ENCODE measurements around the gene AFAP1L1.

AFAP1L1 gene

GRCh38 chr5:149242339-149242738, 29.3 kb upstream of the AFAP1L1 start:
- DNase-seq (ENCODE audit: low spot score): no peak
- no peak for TF ChIP-seq CTCF (conservative IDR thresholded peaks at IDR 0.05; ENCODE audit: low read depth)
- POLR2A ChIA-PET (ENCODE audit: low non-redundant PET): no interaction called here
- CTCF ChIA-PET: interaction anchor here (1.1 kb wide), 1 partner anchor 23 kb away, joined by 3 read pairs; no protein-coding TSS in a partner anchor
- H3K27ac ChIP-seq: no peak overlapping the region

GRCh38 chr5:149246906-149247305, 24.8 kb upstream of the AFAP1L1 start:
- H3K27ac ChIP-seq: no peak overlapping the region
- TF ChIP-seq CTCF (conservative IDR thresholded peaks at IDR 0.05; ENCODE audit: low read depth): no peak
- DNase-seq (ENCODE audit: low spot score): no peak
- ChIA-PET POLR2A (ENCODE audit: low non-redundant PET) (no interaction called here), CTCF (interaction anchor here (0.9 kb wide), 1 partner anchor 516 kb away, joined by 4 read pairs; no protein-coding TSS in a partner anchor)

GRCh38 chr5:149247726-149248125, 23.9 kb upstream of the AFAP1L1 start:
- no peak for DNase-seq (ENCODE audit: low spot score)
- ChIA-PET CTCF (interaction anchor here (1.1 kb wide), 2 partner anchors 16 to 17 kb away, joined by 3 to 5 read pairs; no protein-coding TSS in a partner anchor), POLR2A (ENCODE audit: low non-redundant PET) (no interaction called here)
- no peak overlapping the region for H3K27ac ChIP-seq
- no peak for TF ChIP-seq CTCF (conservative IDR thresholded peaks at IDR 0.05; ENCODE audit: low read depth)

- no peak for TF ChIP-seq CTCF (conservative IDR thresholded peaks at IDR 0.05; ENCODE audit: low read depth)
- POLR2A ChIA-PET (ENCODE audit: low non-redundant PET): no interaction called here
- DNase-seq (ENCODE audit: low spot score): no peak
- CTCF ChIA-PET: interaction anchor here (1.0 kb wide), 1 partner anchor 110 kb away, joined by 4 read pairs; the partner anchor contains the start of gene ABLIM3
- H3K27ac ChIP-seq: no peak overlapping the region
These were observed 20.1 kb upstream of the AFAP1L1 start for GRCh38 chr5:149251546-149251945.

DNA sequence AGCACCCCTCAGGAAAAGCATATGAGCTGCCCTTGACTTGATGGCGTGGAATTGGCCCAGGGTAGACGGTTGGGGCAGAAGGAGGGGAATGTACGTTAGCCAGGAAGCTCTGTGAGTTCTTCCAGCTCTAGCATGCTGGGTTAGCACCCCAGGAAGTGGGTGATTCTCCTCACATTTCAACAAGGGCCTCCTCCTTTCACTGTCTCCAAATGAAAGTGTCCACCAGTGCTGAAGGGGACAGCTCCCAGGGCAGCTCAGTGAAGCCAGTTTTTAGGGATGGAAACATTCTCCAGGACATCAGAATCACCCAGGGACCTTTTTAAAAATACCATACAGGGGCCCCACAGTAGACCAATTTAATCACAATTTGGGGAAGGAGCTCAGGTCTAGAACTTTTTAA, 17.2 kb upstream of the AFAP1L1 start:
- ChIA-PET CTCF (interaction anchor here (0.5 to 1.2 kb wide), 4 partner anchors 10 to 236 kb away, joined by 3 to 4 read pairs (median 3); no protein-coding TSS in a partner anchor), POLR2A (ENCODE audit: low non-redundant PET) (no interaction called here)
- TF ChIP-seq CTCF (conservative IDR thresholded peaks at IDR 0.05; ENCODE audit: low read depth): no peak
- DNase-seq (ENCODE audit: low spot score): peak; percentile 50
- no peak overlapping the region for H3K27ac ChIP-seq

- DNase-seq (ENCODE audit: low spot score): no peak
- TF ChIP-seq CTCF (conservative IDR thresholded peaks at IDR 0.05; ENCODE audit: low read depth): no peak
- ChIA-PET CTCF (interaction anchor here (0.6 kb wide), 1 partner anchor 1053 kb away, joined by 3 read pairs; no protein-coding TSS in a partner anchor), POLR2A (ENCODE audit: low non-redundant PET) (no interaction called here)
- H3K27ac ChIP-seq: no peak overlapping the region
These were observed 15.2 kb upstream of the AFAP1L1 start for GRCh38 chr5:149256451-149256850.

All from RWPE1 (cell line).